Activated CD8-positive, alpha-beta memory T cell treated with anti-CD3 and anti-CD28 coated beads, Interleukin-2, amount 50 U/mL, for 1 hour (primary cell): ENCODE results near the gene FUT3.

Experiments used
- DNase-seq: peaks from one replicate; pipeline ENCODE4 v3.0.0-alpha.2; 2020; ENCODE audit errors: extremely low read depth

FUT3 gene

GRCh38 chr19:5801796-5802619 is 49.2 kb downstream of the FUT3 start:
- DNase-seq, result no peak

- no peak for DNase-seq
Measured at GRCh38 chr19:5800361-5801270, 50.6 kb downstream of the FUT3 start.

DNA sequence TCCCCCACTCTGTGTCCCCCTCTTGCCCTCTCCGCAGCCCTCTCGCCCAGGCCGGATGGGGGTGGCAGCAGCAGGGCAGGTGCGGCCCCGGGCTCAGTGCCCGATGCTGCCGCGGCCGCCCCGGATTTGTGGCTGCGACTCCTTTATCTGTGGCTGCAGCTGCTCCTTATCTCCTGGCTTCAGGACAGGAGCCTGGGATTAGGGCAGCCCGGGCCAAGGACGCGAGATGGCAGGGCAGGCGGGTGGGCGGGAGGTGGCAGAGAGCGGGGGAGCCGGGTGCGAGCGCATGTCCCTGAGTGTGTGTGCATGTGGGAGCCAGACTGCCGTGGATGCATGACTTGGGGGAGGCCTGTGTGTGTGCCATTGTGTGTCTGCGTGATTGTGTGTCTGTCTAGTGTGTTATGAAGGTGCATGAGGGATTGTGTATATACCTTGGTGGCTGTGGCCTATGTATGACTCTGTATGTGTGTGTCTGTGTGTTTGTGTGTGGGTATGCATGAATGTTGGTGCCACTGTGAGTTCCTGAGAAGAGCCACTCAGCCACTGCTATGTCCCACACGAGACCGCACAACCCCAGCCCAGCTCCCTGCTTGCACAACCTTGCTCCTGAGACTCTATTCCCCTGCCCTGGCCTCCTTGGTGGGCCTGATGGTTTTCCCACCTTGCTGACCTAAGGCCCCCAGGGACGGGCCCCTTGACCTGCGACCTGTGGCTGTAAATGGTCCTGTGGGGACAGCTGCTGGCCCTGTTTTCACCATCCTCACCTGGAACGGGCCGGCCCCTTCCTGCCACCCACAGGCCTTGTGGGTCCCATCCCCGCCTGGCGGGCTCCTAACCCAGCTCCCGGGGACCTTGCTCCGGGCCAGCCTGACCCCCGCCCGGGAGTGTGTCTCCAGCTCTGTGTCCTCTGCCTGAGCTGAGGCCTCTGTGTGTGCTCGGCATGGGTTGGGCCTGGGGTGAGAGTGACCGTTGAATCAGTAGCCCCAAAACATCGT is 51.7 kb downstream of the FUT3 start:
- no peak for DNase-seq

GRCh38 chr19:5798244-5798643 is 53.0 kb downstream of the FUT3 start:
- DNase-seq, result no peak

DNA sequence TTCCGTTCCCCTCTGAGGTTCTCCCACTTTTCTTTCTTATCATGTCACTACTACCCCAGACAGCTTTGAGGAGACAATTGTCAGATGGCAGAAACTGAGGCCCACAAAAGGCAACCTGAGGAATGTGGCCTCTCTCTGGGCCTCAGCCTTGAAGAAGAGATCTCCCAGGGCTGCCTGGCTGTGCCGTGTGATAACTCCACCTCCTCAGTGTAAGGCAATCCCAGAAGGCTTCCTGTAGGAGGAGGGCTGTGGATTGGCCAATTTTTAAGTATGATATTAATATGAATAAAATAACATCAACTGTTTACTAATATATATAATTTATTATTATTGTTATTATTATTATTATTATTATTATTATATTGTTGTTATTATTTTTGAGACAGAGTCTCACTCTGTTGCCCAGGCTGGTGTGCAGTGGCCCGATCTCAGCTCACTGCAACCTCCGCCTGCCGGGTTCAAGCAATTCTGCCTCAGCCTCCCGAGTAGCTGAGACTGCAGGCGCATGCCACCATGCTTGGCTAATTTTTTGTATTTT is 55.8 kb downstream of the FUT3 start:
- DNase-seq, result no peak

DNA sequence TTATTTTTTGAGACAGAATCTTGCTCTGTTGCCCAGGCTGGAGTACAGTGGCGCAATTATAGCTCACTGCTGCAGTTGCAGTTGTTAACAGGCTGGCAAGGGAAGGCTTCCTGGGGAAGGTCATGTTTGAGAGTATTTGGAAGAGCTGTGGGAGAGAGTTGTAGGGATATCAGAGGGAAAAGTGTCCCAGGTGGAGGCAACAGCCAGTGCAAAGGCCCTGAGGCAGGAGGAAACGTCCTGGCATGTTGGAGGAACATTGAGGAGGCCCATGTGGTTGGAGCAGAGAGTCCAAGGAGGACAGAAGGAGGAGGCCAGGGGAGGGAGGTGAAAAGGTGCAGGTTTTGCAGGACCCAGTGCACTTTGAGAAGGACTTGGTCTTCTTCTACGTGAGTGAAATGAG is 58.1 kb downstream of the FUT3 start:
- no peak for DNase-seq
